B cell (primary cell): ENCODE measurements around the gene CREB5.

Experiments
- EZH2 ChIP-seq: IDR thresholded peaks from 2 replicates; pipeline ENCODE4 v1.6.1; 2012; ENCODE audit warnings: borderline replicate concordance, low read depth, mild to moderate bottlenecking, moderate library complexity, low read length; ENCODE audit not compliant: insufficient read depth, poor library complexity, severe bottlenecking
- TF ChIP-seq, protein P1 (sequence below): fragments of 200-600 bp; IDR thresholded peaks from one replicate; pipeline ENCODE4 v1.8.0; 2022; ENCODE audit warnings: antibody characterized with exemption, mild to moderate bottlenecking

DNA sequence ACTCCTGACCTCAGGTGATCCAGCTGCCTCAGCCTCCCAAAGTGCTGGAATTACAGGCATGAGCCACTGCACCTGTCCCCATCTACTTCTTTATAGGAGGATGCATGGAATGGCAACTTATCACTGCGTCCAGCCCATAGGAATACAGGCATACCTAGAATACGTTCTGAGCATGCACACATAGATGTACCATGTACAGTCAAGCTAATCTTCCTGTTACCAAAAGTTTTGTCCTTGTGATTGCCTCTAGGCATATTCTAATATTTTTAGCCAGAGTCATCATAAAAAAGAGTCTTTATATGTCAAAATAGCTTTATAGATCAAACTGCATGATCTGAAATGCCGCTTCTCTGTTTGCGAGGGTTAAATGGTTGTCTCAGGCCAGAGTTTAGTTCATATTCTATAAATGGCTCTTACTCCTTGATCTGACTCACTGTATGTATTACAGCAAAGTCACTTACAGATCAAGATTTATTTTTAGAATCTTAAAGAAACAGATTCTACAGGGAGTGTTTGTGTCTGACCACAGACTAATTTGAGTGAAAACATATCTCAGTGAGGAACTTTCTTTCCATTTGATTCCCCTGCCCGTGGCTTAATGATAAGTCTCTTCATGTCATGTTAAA is 210.9 kb downstream of the CREB5 start:
- TF ChIP-seq, protein P1, sequence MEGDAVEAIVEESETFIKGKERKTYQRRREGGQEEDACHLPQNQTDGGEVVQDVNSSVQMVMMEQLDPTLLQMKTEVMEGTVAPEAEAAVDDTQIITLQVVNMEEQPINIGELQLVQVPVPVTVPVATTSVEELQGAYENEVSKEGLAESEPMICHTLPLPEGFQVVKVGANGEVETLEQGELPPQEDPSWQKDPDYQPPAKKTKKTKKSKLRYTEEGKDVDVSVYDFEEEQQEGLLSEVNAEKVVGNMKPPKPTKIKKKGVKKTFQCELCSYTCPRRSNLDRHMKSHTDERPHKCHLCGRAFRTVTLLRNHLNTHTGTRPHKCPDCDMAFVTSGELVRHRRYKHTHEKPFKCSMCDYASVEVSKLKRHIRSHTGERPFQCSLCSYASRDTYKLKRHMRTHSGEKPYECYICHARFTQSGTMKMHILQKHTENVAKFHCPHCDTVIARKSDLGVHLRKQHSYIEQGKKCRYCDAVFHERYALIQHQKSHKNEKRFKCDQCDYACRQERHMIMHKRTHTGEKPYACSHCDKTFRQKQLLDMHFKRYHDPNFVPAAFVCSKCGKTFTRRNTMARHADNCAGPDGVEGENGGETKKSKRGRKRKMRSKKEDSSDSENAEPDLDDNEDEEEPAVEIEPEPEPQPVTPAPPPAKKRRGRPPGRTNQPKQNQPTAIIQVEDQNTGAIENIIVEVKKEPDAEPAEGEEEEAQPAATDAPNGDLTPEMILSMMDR = no peak
- TF ChIP-seq EZH2 = no peak
